Fibroblast of skin of left biceps (primary cell): ENCODE measurements around the gene HLA-DMB.

Source experiments
- DNase-seq, 2 experiments: peaks; one replicate each; pipeline ENCODE4 v3.0.0-alpha.2; 2013; ENCODE audit warnings: low read depth in 2 of 2

The HLA-DMB gene

GRCh38 chr6:32940656-32941213 lies at the start of gene HLA-DMB:
TSS of gene HLA-DMB (minus strand) at chr6:32941028. CDS start at chr6:32940807, 221 bp downstream.
- DNase-seq = no peak

DNA sequence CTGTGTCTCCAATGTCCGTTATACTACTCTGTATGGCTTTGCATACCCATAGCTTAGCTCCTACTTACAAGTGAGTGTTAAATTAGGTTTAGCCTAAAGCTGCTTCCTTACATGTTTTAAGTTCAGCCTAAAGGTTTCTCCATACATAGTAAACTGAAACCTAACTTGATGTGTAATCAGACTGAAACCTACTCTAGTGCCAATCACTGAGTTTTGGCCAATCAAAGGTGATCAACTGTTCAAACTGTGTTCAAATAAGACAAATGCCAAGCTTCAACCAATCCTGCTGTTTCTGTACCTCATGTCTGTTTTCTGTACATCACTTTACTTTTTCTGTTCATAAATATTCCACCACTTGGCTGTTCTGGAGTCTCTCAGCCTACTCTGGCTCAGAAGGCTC lies 48.5 kb upstream of the HLA-DMB start:
- no peak for DNase-seq

- DNase-seq = no peak
Measured at GRCh38 chr6:32984622-32985389, 44.0 kb upstream of the HLA-DMB start.

DNA sequence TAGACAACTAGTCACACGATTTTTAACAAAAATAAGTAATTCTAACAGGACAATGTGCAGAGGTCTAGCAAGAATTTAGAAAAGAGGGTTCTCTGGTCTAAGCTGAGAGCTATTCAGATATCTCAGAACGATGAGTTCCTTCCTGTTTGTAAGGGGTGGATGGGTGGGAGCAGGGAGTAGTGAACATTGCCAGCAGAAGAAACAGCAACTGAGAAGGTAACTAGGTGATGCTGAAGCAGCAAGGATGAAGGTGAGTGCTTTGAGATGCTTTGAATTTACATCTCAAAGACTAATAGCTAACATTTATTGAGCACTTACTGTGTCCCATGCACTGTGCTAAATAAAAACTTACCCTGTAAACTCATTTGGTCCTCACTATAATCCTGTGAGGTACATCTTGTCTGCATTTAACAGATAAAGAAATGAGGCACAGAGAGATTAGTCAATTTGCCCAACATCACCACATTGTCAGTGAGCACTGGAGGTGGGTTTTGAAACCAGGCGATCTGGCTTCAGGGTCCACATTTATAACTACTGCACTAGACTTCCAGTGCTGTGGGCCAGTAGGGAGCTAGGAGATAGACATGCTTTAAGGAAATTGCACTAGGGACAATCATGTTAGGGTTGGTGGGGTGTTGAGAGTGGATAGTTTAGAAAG lies 43.3 kb upstream of the HLA-DMB start:
- no peak for DNase-seq

- DNase-seq = no peak
Measured at GRCh38 chr6:32983493-32983848, 42.6 kb upstream of the HLA-DMB start.

DNA sequence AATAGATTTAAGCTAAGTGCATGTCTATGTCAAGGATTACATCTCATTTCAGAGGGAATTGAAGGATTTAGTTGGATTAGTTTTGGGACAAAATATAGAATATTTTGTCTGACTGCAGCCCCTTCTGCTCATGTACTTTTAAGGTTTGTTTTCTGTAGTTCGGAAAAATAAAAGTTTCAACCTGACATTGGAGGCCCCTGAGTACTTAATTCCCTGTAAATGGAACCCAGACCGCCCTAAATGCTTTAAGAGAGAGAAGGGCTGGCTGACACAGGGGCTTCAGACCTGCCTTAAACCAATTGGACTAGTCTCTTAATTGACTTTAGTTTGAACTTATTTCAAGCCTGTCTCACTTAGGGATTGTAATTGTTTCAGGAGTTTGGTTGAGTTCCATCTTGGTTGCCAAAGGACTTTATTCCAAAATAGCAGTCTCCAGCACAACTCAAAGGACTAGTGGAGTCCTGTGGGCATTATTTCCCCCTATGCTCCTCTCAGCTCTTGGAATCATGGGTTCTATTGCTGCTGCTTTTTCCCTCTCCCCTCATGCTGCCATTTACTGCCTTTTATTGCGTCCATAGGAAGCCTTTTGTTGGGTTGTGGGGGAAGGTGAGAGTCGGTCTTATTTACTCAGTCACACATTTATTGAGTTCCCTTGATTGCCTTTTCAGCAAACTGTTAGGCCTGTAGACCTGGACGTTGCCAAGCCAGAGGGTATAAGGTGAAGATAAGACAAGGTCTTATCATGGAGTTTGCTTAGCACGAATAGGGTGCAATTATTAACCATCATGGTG lies 42.1 kb upstream of the HLA-DMB start:
- no peak for DNase-seq

- DNase-seq = no peak
Measured at GRCh38 chr6:32982084-32982701, 41.4 kb upstream of the HLA-DMB start.

DNA sequence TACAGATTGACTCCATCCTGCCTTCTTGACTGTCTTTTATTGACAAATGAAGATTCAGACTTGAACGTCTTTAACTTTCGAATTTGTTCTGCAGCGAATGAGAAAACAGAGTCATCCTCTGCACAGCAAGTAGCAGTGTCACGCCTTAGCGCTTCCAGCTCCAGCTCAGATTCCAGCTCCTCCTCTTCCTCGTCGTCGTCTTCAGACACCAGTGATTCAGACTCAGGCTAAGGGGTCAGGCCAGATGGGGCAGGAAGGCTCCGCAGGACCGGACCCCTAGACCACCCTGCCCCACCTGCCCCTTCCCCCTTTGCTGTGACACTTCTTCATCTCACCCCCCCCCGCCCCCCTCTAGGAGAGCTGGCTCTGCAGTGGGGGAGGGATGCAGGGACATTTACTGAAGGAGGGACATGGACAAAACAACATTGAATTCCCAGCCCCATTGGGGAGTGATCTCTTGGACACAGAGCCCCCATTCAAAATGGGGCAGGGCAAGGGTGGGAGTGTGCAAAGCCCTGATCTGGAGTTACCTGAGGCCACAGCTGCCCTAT lies 39.7 kb upstream of the HLA-DMB start:
- DNase-seq = no peak

DNA sequence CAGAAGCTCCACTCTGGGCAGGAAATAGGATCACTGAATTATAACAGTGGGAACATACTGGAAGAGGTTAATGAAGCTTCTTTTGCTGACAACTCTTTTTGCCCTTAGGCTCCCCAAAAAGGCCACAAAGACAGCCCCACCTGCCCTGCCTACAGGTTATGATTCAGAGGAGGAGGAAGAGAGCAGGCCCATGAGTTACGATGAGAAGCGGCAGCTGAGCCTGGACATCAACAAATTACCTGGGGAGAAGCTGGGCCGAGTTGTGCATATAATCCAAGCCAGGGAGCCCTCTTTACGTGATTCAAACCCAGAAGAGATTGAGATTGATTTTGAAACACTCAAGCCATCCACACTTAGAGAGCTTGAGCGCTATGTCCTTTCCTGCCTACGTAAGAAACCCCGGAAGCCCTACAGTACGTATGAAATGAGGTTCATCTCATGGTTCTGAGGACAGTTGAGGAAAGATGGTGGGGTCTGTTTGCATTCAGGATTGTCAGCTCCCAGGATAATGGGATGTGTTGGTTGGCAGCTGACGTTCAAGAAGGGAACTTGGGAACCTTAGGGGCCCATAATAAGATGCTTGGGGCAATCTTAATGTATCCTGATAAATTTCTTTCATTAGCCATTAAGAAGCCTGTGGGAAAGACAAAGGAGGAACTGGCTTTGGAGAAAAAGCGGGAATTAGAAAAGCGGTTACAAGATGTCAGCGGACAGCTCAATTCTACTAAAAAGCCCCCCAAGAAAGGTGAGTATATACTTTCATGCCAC lies 39.1 kb upstream of the HLA-DMB start:
- DNase-seq = no peak

DNA sequence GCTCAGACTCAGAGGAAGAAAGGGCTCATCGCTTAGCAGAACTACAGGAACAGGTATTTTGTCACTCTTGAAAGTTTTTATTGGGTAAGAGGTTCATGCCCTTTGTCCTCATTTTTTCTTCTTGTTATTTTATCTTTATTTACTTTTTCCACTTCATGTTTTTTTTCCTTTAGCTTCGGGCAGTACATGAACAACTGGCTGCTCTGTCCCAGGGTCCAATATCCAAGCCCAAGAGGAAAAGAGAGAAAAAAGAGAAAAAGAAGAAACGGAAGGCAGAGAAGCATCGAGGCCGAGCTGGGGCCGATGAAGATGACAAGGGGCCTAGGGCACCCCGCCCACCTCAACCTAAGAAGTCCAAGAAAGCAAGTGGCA lies 37.1 kb upstream of the HLA-DMB start:
- no peak for DNase-seq

- DNase-seq = no peak
Measured at GRCh38 chr6:32977272-32977952, 36.6 kb upstream of the HLA-DMB start.

DNA sequence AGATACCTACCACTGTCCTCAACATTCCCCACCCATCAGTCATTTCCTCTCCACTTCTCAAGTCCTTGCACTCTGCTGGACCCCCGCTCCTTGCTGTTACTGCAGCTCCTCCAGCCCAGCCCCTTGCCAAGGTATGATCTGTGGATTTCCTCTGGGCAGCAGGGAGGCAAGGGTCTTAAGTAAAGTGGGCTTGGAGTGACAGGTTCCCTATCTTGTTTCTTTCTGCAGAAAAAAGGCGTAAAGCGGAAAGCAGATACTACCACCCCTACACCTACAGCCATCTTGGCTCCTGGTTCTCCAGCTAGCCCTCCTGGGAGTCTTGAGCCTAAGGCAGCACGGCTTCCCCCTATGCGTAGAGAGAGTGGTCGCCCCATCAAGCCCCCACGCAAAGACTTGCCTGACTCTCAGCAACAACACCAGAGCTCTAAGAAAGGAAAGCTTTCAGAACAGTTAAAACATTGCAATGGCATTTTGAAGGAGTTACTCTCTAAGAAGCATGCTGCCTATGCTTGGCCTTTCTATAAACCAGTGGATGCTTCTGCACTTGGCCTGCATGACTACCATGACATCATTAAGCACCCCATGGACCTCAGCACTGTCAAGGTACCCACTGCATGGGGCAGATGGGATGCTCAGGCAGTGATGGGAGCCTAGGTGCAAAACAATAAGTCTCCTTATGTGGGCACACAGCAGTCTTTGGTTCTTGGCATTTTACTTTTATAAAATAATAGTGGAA lies 35.7 kb upstream of the HLA-DMB start:
- DNase-seq = no peak

DNA sequence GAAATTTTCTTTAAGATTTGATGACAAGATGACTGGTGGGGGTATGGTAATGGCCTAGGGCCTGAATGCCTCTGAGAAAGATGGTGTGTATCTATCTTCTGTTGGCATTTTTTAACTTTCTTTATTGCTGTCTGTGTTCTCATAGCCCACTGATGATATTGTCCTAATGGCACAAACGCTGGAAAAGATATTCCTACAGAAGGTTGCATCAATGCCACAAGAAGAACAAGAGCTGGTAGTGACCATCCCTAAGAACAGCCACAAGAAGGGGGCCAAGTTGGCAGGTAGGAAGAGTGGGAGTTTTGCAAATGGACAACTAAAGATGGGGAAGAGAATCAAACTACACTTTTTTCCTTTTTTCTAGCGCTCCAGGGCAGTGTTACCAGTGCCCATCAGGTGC lies 35.1 kb upstream of the HLA-DMB start:
- no peak for DNase-seq

GRCh38 chr6:32974541-32975308 lies 33.9 kb upstream of the HLA-DMB start:
- no peak for DNase-seq

- no peak for DNase-seq
Measured at GRCh38 chr6:32974016-32974333, 33.1 kb upstream of the HLA-DMB start.

GRCh38 chr6:32973144-32974015 lies 32.6 kb upstream of the HLA-DMB start:
- no peak for DNase-seq

- no peak for DNase-seq
Measured at GRCh38 chr6:32972353-32973143, 31.7 kb upstream of the HLA-DMB start.
